ENCODE data around the gene TRIO. TPM values are rescaled to one million over a fixed set of nuclear protein-coding genes. Genes with fewer than 3 reads are reported as not detected.

The TRIO gene
- total and polyA plus RNA-seq, 10 of the 15 experiments (the other 5 are each of a cell fraction or from before 2014, with no cell fraction given): 5.1 to 96.4 (median 44.6) TPM

- TF ChIP-seq ATF2 (IDR thresholded peaks at IDR 0.05; ENCODE audit: low read length) (no peak), ETV6 (conservative IDR thresholded peaks at IDR 0.05 in 1 of 2, IDR thresholded peaks at IDR 0.05 in 1 of 2; ENCODE audit: borderline replicate concordance in 1 of 2, low read depth in 1 of 2) (no peak), CBX3 (IDR thresholded peaks at IDR 0.05; ENCODE audit: borderline replicate concordance, low read depth) (no peak)
Observed at GRCh38 chr5:14475045-14475444, 331.9 kb downstream of the TRIO start (continued).

- RAD21 ChIA-PET (ENCODE audit: unreplicated experiment): no interaction called here
- Histone ChIP-seq H4K20me1 (ENCODE audit: control insufficient read depth, insufficient read depth) (no peaks in the 10 kb centered on the region), H3K4me2 (ENCODE audit: control insufficient read depth, insufficient read depth) (no peak overlapping the region), H3K27me3 (replicated peaks in 1 of 2; ENCODE audit: control insufficient read depth in 2 of 2, insufficient read depth in 2 of 2, low read length in 1 of 2) (no peaks in the 10 kb centered on the region), H3K27ac (ENCODE audit: control insufficient read depth, insufficient read depth) (no peak overlapping the region), H2AFZ (ENCODE audit: control insufficient read depth, low read depth, low read length) (no peak overlapping the region), H3K9me3 (replicated peaks; ENCODE audit: control insufficient read depth, insufficient read depth, low read length) (no peaks in the 10 kb centered on the region), H3K4me3 (no peak overlapping the region), H3K79me2 (ENCODE audit: control insufficient read depth, insufficient read depth, low read length) (no peaks in the 10 kb centered on the region), H3K36me3 (ENCODE audit: control insufficient read depth in 2 of 2, insufficient read depth in 2 of 2, low read length in 1 of 2) (peaks cover 5 to 19% of the 10 kb centered on the region in 2 experiments), H3K4me1 (ENCODE audit: control insufficient read depth, insufficient read depth, low read length) (no peaks in the 10 kb centered on the region), H3K9ac (ENCODE audit: control insufficient read depth, insufficient read depth, low read length) (no peak overlapping the region)
- in situ Hi-C loops (cut with MboI): no loop called here
- SMC1A ChIA-PET (ENCODE audit: uncharacterized antibody, unreplicated experiment): no interaction called here
- intact Hi-C loops (cut with micrococcal nuclease; ENCODE audit: unreplicated experiment): no loop called here
- CTCF ChIA-PET: interaction anchor here (1.1 to 1.6 kb wide), 3 partner anchors 9 to 81 kb away, joined by 3 read pairs; no protein-coding TSS in a partner anchor
- BruUV-seq (replicated peaks): no TSS peak
- FAIRE-seq (no peak), DNase-seq (ENCODE audit: low read depth, low spot score) (no peak), ATAC-seq (no peak)
- 98% methylated on average over 4 of the region's 4 CpGs for WGBS (ENCODE audit: insufficient coverage, insufficient replicate concordance, low lambda C conversion rate, missing lambda C conversion rate)
- POLR2A ChIA-PET: no interaction called here
- TF ChIP-seq HCFC1 (IDR thresholded peaks at IDR 0.05; ENCODE audit: low read length) (no peak), NBN (IDR thresholded peaks at IDR 0.05) (no peak), NR2C2 (IDR thresholded peaks at IDR 0.05; ENCODE audit: borderline replicate concordance, control insufficient read depth, insufficient read length, low read depth) (no peak), NFXL1 (IDR thresholded peaks at IDR 0.05; ENCODE audit: borderline replicate concordance) (no peak), SMARCA5 (IDR thresholded peaks at IDR 0.05) (no peak), JUNB (IDR thresholded peaks at IDR 0.05) (no peak), POLR2AphosphoS5 (IDR thresholded peaks at IDR 0.05; ENCODE audit: low read length) (no peak), ATF7 (IDR thresholded peaks at IDR 0.05; ENCODE audit: low read depth) (no peak), MYC (IDR thresholded peaks at IDR 0.05; ENCODE audit: insufficient read depth, insufficient read length, insufficient replicate concordance, low read length, severe bottlenecking) (no peak), ZNF622 (IDR thresholded peaks at IDR 0.05) (no peak)
- TF ChIP-seq, protein P1, sequence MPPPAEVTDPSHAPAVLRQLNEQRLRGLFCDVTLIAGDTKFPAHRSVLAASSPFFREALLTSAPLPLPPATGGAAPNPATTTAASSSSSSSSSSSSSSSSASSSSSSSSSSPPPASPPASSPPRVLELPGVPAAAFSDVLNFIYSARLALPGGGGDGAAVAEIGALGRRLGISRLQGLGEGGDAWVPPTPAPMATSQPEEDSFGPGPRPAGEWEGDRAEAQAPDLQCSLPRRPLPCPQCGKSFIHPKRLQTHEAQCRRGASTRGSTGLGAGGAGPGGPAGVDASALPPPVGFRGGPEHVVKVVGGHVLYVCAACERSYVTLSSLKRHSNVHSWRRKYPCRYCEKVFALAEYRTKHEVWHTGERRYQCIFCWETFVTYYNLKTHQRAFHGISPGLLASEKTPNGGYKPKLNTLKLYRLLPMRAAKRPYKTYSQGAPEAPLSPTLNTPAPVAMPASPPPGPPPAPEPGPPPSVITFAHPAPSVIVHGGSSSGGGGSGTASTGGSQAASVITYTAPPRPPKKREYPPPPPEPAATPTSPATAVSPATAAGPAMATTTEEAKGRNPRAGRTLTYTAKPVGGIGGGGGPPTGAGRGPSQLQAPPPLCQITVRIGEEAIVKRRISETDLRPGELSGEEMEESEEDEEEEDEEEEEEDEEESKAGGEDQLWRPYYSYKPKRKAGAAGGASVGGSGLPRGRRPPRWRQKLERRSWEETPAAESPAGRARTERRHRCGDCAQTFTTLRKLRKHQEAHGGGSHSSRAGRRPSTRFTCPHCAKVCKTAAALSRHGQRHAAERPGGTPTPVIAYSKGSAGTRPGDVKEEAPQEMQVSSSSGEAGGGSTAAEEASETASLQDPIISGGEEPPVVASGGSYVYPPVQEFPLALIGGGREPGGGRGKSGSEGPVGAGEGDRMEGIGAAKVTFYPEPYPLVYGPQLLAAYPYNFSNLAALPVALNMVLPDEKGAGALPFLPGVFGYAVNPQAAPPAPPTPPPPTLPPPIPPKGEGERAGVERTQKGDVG (CRISPR knock-in tag; IDR thresholded peaks at IDR 0.05): no peak
- TF ChIP-seq, protein P2, sequence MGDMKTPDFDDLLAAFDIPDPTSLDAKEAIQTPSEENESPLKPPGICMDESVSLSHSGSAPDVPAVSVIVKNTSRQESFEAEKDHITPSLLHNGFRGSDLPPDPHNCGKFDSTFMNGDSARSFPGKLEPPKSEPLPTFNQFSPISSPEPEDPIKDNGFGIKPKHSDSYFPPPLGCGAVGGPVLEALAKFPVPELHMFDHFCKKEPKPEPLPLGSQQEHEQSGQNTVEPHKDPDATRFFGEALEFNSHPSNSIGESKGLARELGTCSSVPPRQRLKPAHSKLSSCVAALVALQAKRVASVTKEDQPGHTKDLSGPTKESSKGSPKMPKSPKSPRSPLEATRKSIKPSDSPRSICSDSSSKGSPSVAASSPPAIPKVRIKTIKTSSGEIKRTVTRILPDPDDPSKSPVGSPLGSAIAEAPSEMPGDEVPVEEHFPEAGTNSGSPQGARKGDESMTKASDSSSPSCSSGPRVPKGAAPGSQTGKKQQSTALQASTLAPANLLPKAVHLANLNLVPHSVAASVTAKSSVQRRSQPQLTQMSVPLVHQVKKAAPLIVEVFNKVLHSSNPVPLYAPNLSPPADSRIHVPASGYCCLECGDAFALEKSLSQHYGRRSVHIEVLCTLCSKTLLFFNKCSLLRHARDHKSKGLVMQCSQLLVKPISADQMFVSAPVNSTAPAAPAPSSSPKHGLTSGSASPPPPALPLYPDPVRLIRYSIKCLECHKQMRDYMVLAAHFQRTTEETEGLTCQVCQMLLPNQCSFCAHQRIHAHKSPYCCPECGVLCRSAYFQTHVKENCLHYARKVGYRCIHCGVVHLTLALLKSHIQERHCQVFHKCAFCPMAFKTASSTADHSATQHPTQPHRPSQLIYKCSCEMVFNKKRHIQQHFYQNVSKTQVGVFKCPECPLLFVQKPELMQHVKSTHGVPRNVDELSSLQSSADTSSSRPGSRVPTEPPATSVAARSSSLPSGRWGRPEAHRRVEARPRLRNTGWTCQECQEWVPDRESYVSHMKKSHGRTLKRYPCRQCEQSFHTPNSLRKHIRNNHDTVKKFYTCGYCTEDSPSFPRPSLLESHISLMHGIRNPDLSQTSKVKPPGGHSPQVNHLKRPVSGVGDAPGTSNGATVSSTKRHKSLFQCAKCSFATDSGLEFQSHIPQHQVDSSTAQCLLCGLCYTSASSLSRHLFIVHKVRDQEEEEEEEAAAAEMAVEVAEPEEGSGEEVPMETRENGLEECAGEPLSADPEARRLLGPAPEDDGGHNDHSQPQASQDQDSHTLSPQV (IDR thresholded peaks at IDR 0.05): no peak
Observed at GRCh38 chr5:14476786-14477435, 333.8 kb downstream of the TRIO start.
